IMR-90 (cell line): Measurements from ENCODE around the gene SH2D6. TPM values are rescaled to one million over a fixed set of nuclear protein-coding genes. Genes with fewer than 3 reads are reported as not detected.

Experiments
- ATAC-seq: fragments of 200-7000 bp; cut with Tn5 transposase; 2 replicates; pipeline ENCODE4 v1.9.1; 2020; ENCODE audit warnings: low read depth, mild to moderate bottlenecking, moderate library complexity
- BruUV-seq: library from RNA; stranded (reverse); fragments of 400-500 nt; replicated peaks from 2 replicates; lab custom pipeline; 2021; lab: Mats Ljungman, UMichigan
- CTCF ChIA-PET: fragments of 300-600 bp; formaldehyde crosslinking; extraction: SDS; loops from one replicate; lab custom pipeline; 2021; ENCODE audit warnings: antibody characterized with exemption; lab: Yijun Ruan, JAX
- POLR2A ChIA-PET: fragments of 300-600 bp; sonication (Branson Sonifier 250); formaldehyde crosslinking; loops from one replicate; lab custom pipeline; 2022; ENCODE audit warnings: antibody characterized with exemption; ENCODE audit not compliant: unreplicated experiment; lab: Charles Lee
- DNase-seq: peaks from one replicate; pipeline ENCODE4 v3.0.0; 2013
- H2AFZ ChIP-seq: replicated peaks from 2 replicates; pipeline ENCODE3; 2013; ENCODE audit warnings: low read length, mild to moderate bottlenecking; ENCODE audit not compliant: poor library complexity
- H2AK5ac ChIP-seq: 2 replicates; pipeline ENCODE4 v1.6.1; 2013; ENCODE audit warnings: low read depth, low read length, inconsistent platforms
- H2AK9ac ChIP-seq: replicated peaks from 2 replicates; pipeline ENCODE3; 2013; ENCODE audit warnings: mild to moderate bottlenecking, low read depth, low read length, moderate library complexity; ENCODE audit not compliant: poor library complexity
- H2BK120ac ChIP-seq: 2 replicates; pipeline ENCODE4 v1.6.1; 2013; ENCODE audit warnings: low read depth, low read length, inconsistent platforms
- H2BK15ac ChIP-seq: 3 replicates; pipeline ENCODE4 v1.6.1; 2013; ENCODE audit warnings: low read depth, low read length, inconsistent platforms
- H2BK20ac ChIP-seq: 2 replicates; pipeline ENCODE4 v1.6.1; 2013; ENCODE audit warnings: low read depth, mild to moderate bottlenecking, inconsistent platforms, low read length, moderate library complexity
- H2BK5ac ChIP-seq: 2 replicates; pipeline ENCODE4 v1.6.1; 2013; ENCODE audit warnings: mild to moderate bottlenecking, low read depth, low read length, inconsistent platforms; ENCODE audit not compliant: poor library complexity, severe bottlenecking
- H3K14ac ChIP-seq: replicated peaks from 2 replicates; pipeline ENCODE4 v1.6.1; 2013; ENCODE audit warnings: low read depth, low read length, inconsistent platforms
- H3K18ac ChIP-seq: 2 replicates; pipeline ENCODE4 v1.6.1; 2013; ENCODE audit warnings: low read depth, low read length, control low read depth
- H3K23ac ChIP-seq: 2 replicates; pipeline ENCODE4 v1.6.1; 2013; ENCODE audit warnings: low read depth, low read length, inconsistent platforms
- H3K27ac ChIP-seq: 2 replicates; pipeline ENCODE4 v1.5.1; 2013; ENCODE audit warnings: mild to moderate bottlenecking, control low read depth, low read length; ENCODE audit not compliant: insufficient read depth
- H3K27me3 ChIP-seq: 2 replicates; pipeline ENCODE4 v1.6.1; 2013; ENCODE audit warnings: low read length; ENCODE audit not compliant: control insufficient read depth, insufficient read depth
- H3K36me3 ChIP-seq: 2 replicates; pipeline ENCODE4 v1.6.1; 2013; ENCODE audit warnings: low read length, mixed read lengths; ENCODE audit not compliant: control insufficient read depth, insufficient read depth
- H3K4ac ChIP-seq: 2 replicates; pipeline ENCODE4 v1.6.1; 2013; ENCODE audit warnings: low read depth, low read length, inconsistent platforms
- H3K4me1 ChIP-seq: 2 replicates; pipeline ENCODE4 v1.6.1; 2013; ENCODE audit warnings: low read length, mixed read lengths; ENCODE audit not compliant: control insufficient read depth, insufficient read depth
- H3K4me2 ChIP-seq: 2 replicates; pipeline ENCODE4 v1.6.1; 2013; ENCODE audit warnings: low read depth, mild to moderate bottlenecking, control low read depth, low read length, moderate library complexity
- H3K4me3 ChIP-seq: 2 replicates; pipeline ENCODE4 v1.5.1; 2013; ENCODE audit warnings: low read depth, mild to moderate bottlenecking, control low read depth, low read length, moderate library complexity; ENCODE audit not compliant: insufficient read depth
- H3K56ac ChIP-seq: 2 replicates; pipeline ENCODE4 v1.6.1; 2013; ENCODE audit warnings: low read length, inconsistent platforms; ENCODE audit not compliant: insufficient read depth; ENCODE audit errors: extremely low read depth
- H3K79me1 ChIP-seq, 2 experiments: 2 replicates each; pipeline ENCODE4 v1.6.1; 2013; ENCODE audit warnings: low read length in 2 of 2, inconsistent platforms in 1 of 2, low read depth in 1 of 2
- H3K9ac ChIP-seq: 2 replicates; pipeline ENCODE4 v1.6.1; 2013; ENCODE audit warnings: low read depth, low read length, control low read depth
- H3K9me1 ChIP-seq: 2 replicates; pipeline ENCODE4 v1.6.1; 2013; ENCODE audit warnings: low read length, inconsistent platforms; ENCODE audit not compliant: insufficient read depth
- H3K9me3 ChIP-seq: 2 replicates; pipeline ENCODE4 v1.6.1; 2013; ENCODE audit warnings: low read length; ENCODE audit not compliant: control insufficient read depth, insufficient read depth
- H4K20me1 ChIP-seq: 2 replicates; pipeline ENCODE4 v1.6.1; 2013; ENCODE audit warnings: low read length, inconsistent platforms; ENCODE audit not compliant: insufficient read depth
- H4K5ac ChIP-seq: 2 replicates; pipeline ENCODE4 v1.6.1; 2013; ENCODE audit warnings: mild to moderate bottlenecking, low read depth, low read length, control low read depth
- H4K8ac ChIP-seq, 2 experiments: 2 replicates each; pipeline ENCODE4 v1.6.1; 2013; ENCODE audit warnings: low read depth in 2 of 2, low read length in 2 of 2, control low read depth in 1 of 2, inconsistent platforms in 1 of 2
- H4K91ac ChIP-seq: 2 replicates; pipeline ENCODE4 v1.6.1; 2013; ENCODE audit warnings: low read depth, low read length, inconsistent platforms; ENCODE audit not compliant: insufficient read depth
- BHLHE40 ChIP-seq: fragments of 150-350 bp; IDR thresholded peaks from 2 replicates; pipeline ENCODE4 v1.6.1; 2016; ENCODE audit warnings: mild to moderate bottlenecking, low read depth, low read length
- CHD1 ChIP-seq: IDR thresholded peaks from 2 replicates; pipeline ENCODE4 v1.6.1; 2012; ENCODE audit warnings: low read depth, low read length, improper control_type of control experiment
- ELK1 ChIP-seq: fragments of 150-350 bp; IDR thresholded peaks from 2 replicates; pipeline ENCODE4 v1.6.1; 2016; ENCODE audit warnings: low read depth, mild to moderate bottlenecking, low read length, moderate library complexity, borderline replicate concordance
- FOS ChIP-seq: fragments of 150-350 bp; IDR thresholded peaks from 2 replicates; pipeline ENCODE4 v1.6.1; 2016; ENCODE audit warnings: low read depth, low read length
- MAFK ChIP-seq: IDR thresholded peaks from 2 replicates; pipeline ENCODE4 v1.6.1; 2012; ENCODE audit warnings: low read depth, low read length, improper control_type of control experiment
- MAZ ChIP-seq: IDR thresholded peaks from 2 replicates; pipeline ENCODE4 v1.6.1; 2012; ENCODE audit warnings: low read depth, mild to moderate bottlenecking, low read length, improper control_type of control experiment, moderate library complexity, borderline replicate concordance
- MXI1 ChIP-seq: IDR thresholded peaks from 2 replicates; pipeline ENCODE4 v1.6.1; 2012; ENCODE audit warnings: low read depth, mild to moderate bottlenecking, low read length, moderate library complexity, borderline replicate concordance
- NFE2L2 ChIP-seq: fragments of 150-350 bp; IDR thresholded peaks from 2 replicates; pipeline ENCODE4 v1.6.1; 2016; ENCODE audit warnings: low read depth, mild to moderate bottlenecking, low read length
- POLR2A ChIP-seq: IDR thresholded peaks from 2 replicates; pipeline ENCODE4 v1.6.1; 2012; ENCODE audit warnings: mild to moderate bottlenecking, low read depth, low read length
- RCOR1 ChIP-seq: IDR thresholded peaks from 2 replicates; pipeline ENCODE4 v1.6.1; 2012; ENCODE audit warnings: mild to moderate bottlenecking, low read length, improper control_type of control experiment; ENCODE audit not compliant: insufficient replicate concordance
- RFX5 ChIP-seq: IDR thresholded peaks from 2 replicates; pipeline ENCODE4 v1.8.0; 2012; ENCODE audit warnings: low read depth, mild to moderate bottlenecking, low read length, moderate library complexity
- SMC3 ChIP-seq: fragments of 150-350 bp; IDR thresholded peaks from 2 replicates; pipeline ENCODE4 v1.6.1; 2016; ENCODE audit warnings: low read depth, mild to moderate bottlenecking, antibody characterized with exemption, low read length, moderate library complexity
- WGBS, 2 experiments: methylation state at CpG; one replicate each; pipeline versions ENCODE4 v1.1.5 to v1.1.7; 2013; ENCODE audit warnings: missing lambda C conversion rate in 2 of 2; ENCODE audit not compliant: insufficient read length in 1 of 2; ENCODE audit errors: extremely low coverage in 2 of 2; 5-methylcytosine and 5-hydroxymethylcytosine counted together
- dilution Hi-C: fragments of 300-500 bp; cut with HindIII; formaldehyde crosslinking; loops from one replicate; pipeline ENCODE4 v1.14.3; 2018; ENCODE audit warnings: low sequenced_read_pairs; ENCODE audit not compliant: unreplicated experiment
- in situ Hi-C: fragments of 300-500 bp; cut with MboI; formaldehyde crosslinking; loops from 3 replicates; pipeline ENCODE4 v1.14.3; 2019; ENCODE audit warnings: low sequenced_read_pairs, inconsistent platforms, mixed read lengths
- intact Hi-C: fragments of 100-400 bp; cut with micrococcal nuclease; formaldehyde crosslinking; loops from 2 replicates; pipeline ENCODE4 v1.10.0; 2022
- polyA plus RNA-seq, 3 experiments: library from polyadenylated mRNA; depleted of rRNA; stranded (reverse); fragments of >200 nt; gene quantifications; 2 replicates each; pipeline ENCODE4 v1.2.3, GENCODE V29; 2012; ENCODE audit warnings: low replicate concordance in 1 of 3
- total RNA-seq: library from RNA; depleted of rRNA; stranded (reverse); fragments of >200 nt; gene quantifications from 2 replicates; pipeline ENCODE4 v1.2.3, GENCODE V29; 2012
- TF ChIP-seq, protein P1 (sequence below): conservative IDR thresholded peaks from 2 replicates; pipeline ENCODE4 v1.5.1; 2012; ENCODE audit warnings: mild to moderate bottlenecking, low read depth, low read length, improper control_type of control experiment
- TF ChIP-seq, protein P2 (sequence below): fragments of 150-350 bp; IDR thresholded peaks from 2 replicates; pipeline ENCODE4 v1.6.1; 2017; ENCODE audit warnings: mild to moderate bottlenecking, antibody characterized with exemption, low read length, low read depth

SH2D6 gene
- total and polyA plus RNA-seq, 2 of the 4 experiments (the other 2 are of a cell fraction): 0.32 to 0.36 TPM

- Histone ChIP-seq H3K9me3 (no peaks in the 10 kb centered on the region), H3K18ac (no peak overlapping the region; the same call in 1 of the 2 replicates), H3K4me1 (peaks cover 11% of the 10 kb centered on the region), H2AFZ (no peak overlapping the region), H3K9me1 (peaks cover 6% of the 10 kb centered on the region), H3K36me3 (peaks cover 9% of the 10 kb centered on the region), H3K4me2 (no peak overlapping the region; the same call in 1 of the 2 replicates), H2AK5ac (no peak overlapping the region), H3K27ac (peak overlapping the region; percentile 80; the same call in 1 of the 2 replicates), H2BK20ac (no peak overlapping the region), H2BK120ac (no peak overlapping the region), H4K5ac (peak overlapping the region; percentile 4; the same call in 1 of the 2 replicates), H3K14ac (no peak overlapping the region), H3K56ac (no peak overlapping the region), H2BK15ac (no peak overlapping the region), H4K91ac (no peak overlapping the region), H3K79me1 (0 out of 4 replicates have a peak, but pooled peaks cover 0 to 4% of the 10 kb centered on the region in 2 experiments), H4K20me1 (no peaks in the 10 kb centered on the region; the same call in 1 of the 2 replicates), H3K4me3 (no peak overlapping the region), H2AK9ac (peak overlapping the region; percentile 56), H3K23ac (no peak overlapping the region), H4K8ac (no peak overlapping the region), H3K27me3 (no peaks in the 10 kb centered on the region), H3K9ac (no peak overlapping the region; the same call in 1 of the 2 replicates), H3K4ac (no peak overlapping the region), H2BK5ac (no peak overlapping the region)
- dilution Hi-C loops: no loop called here
- DNase-seq: peak; percentile 63
- BruUV-seq: no TSS peak
- POLR2A ChIA-PET: interaction anchor here (0.6 kb wide), 1 partner anchor 12 kb away, joined by 3 read pairs; no protein-coding TSS in a partner anchor
- CTCF ChIA-PET: no interaction called here
- intact Hi-C loops: no loop called here
- in situ Hi-C loops: no loop called here
- WGBS, 2 experiments: no CpG with 5 or more reads among the region's 5 CpGs
- ATAC-seq: peak; percentile 95
- TF ChIP-seq NFE2L2 (no peak), RFX5 (no peak), MAZ (no peak), CHD1 (no peak), ELK1 (no peak), POLR2A (no peak), RCOR1 (no peak), FOS (no peak), BHLHE40 (no peak), MAFK (no peak), SMC3 (no peak), MXI1 (no peak)
- TF ChIP-seq, protein P1, sequence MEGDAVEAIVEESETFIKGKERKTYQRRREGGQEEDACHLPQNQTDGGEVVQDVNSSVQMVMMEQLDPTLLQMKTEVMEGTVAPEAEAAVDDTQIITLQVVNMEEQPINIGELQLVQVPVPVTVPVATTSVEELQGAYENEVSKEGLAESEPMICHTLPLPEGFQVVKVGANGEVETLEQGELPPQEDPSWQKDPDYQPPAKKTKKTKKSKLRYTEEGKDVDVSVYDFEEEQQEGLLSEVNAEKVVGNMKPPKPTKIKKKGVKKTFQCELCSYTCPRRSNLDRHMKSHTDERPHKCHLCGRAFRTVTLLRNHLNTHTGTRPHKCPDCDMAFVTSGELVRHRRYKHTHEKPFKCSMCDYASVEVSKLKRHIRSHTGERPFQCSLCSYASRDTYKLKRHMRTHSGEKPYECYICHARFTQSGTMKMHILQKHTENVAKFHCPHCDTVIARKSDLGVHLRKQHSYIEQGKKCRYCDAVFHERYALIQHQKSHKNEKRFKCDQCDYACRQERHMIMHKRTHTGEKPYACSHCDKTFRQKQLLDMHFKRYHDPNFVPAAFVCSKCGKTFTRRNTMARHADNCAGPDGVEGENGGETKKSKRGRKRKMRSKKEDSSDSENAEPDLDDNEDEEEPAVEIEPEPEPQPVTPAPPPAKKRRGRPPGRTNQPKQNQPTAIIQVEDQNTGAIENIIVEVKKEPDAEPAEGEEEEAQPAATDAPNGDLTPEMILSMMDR: no peak
- TF ChIP-seq, protein P2, sequence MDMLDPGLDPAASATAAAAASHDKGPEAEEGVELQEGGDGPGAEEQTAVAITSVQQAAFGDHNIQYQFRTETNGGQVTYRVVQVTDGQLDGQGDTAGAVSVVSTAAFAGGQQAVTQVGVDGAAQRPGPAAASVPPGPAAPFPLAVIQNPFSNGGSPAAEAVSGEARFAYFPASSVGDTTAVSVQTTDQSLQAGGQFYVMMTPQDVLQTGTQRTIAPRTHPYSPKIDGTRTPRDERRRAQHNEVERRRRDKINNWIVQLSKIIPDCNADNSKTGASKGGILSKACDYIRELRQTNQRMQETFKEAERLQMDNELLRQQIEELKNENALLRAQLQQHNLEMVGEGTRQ: no peak
Observed at GRCh38 chr2:85376291-85377065, 42.0 kb upstream of the SH2D6 start.
